ENCODE measurements around the gene MAP3K5.
A peak's percentile ranks its signal among the peaks of the same experiment; 100 is the strongest.

Gene MAP3K5

DNA sequence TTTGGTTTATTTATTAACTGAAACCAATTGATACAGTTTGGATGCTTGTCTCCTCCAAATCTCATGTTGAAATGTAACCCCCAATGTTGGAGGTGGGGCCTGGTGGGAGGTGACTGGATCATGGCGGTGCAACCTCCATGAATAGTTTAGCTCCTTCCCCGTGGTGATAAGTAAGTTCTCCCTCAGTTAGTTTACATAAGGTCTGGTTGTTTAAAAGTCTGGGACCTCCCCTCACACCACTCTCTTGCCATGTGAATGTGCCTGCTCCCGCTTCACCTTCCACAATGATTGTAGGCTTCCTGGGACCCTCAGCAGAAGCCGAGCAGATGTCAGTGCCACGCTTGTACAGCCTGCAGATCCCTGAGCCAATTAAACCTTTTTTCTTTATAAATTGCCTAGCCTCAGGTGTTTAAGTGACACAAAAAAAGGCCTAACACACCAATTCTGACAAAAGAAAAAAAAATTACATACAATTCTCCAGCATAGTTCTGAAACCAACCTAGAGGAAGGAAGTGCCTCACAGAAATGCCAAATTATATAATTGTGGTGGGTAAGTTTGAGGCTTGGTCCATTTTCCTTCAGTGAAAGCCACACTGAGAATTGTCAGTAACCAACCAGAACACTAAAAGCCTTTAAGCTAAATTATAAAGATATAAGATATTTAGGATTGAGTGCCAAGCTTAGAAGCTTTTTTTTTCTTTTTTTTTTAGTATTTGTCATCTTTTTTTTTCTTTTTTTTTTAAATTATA, 257.1 kb downstream of the MAP3K5 start:
- no peak for DNase-seq

DNA sequence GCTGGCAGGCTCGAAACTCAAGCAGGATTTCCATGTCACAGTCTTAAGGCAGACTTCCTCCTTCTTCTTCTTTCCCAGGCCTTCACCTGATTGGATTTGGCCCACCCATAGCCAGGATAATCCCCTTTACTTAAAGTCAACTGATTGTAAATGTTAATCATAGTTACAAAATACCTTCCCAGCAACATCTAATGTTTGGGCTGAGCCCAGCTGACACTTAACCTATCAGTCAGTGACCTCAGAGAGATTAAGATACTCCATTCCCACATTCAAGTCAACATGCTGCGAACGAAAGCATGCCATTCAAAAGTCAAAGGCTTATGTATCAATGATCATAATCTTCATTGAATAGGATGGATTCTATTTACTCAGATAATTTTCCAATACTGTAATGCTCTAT, 258.0 kb downstream of the MAP3K5 start:
- no peak for DNase-seq

DNA sequence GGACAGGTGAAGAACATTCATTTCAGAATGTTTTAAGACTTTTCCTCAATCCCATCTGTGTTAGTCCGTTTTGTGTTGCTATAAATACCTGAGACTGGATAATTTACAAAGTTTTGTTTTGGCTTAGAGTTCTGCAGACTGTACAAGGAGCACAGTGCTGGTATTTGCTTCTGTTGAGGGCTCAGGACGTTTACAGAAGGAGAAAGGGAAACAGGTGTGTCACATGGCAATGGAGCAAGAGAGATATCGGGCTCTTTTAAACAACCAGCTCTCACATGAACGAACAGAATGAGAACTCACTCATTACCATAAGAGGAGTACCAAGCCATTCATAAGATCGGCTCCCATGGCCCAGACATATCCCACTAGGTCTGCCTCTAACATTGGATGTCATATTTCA, 258.8 kb downstream of the MAP3K5 start:
- no peak for DNase-seq

DNA sequence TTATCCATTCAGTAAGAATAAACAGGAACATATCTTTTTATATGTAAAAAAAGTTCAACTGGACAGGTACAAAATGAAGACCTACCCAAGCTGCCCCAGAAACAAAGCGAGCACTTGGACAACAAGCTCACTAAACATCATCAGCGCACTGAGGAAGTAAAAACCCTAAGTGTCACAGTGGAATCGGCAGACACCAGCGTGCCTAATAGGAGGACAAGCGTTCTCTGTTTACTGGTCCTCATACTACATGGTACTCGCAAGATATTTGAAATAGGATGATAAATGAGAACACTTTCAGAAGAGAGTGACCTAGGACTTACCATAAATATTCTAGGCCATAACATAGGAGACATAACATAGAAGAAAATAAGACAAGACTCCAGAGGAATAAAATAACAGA, 260.2 kb downstream of the MAP3K5 start:
- no peak for DNase-seq

DNA sequence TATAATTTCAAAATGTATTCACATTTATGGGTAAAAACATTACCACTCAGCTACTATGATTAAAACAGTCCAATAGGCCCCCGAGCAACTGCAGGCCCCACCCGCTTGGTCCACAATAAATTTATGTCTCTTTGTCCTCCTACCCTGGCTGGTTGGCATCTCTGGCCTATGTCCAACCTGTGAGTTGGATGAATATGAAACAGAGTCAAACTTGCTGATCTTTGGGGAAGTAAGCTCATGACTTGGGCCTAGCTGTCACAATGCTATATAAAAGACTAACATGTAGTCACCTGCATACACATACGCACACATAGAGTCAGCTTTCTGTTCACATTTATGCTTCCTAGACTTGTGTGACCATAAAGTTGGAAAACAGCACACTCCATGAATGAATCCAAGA, 262.6 kb downstream of the MAP3K5 start:
- no peak for DNase-seq

DNA sequence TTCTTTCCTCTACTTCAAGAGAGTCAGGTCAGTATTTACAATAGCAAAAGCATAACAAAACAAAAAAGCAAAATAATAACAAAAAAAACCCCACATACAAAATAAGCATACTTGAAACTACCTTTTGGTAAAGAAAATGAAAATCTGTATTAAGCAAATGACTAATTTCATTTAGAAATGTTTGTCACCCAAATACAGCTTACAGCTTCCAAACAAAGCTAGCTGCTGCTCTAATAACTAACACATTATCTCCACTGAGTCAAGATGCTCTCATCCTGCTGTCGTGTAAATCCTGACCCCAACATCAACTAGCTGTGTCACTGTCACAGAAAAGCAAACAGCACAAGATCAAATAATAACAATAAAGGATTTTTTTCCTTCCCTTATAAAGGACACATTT, 263.8 kb downstream of the MAP3K5 start:
- no peak for DNase-seq

DNA sequence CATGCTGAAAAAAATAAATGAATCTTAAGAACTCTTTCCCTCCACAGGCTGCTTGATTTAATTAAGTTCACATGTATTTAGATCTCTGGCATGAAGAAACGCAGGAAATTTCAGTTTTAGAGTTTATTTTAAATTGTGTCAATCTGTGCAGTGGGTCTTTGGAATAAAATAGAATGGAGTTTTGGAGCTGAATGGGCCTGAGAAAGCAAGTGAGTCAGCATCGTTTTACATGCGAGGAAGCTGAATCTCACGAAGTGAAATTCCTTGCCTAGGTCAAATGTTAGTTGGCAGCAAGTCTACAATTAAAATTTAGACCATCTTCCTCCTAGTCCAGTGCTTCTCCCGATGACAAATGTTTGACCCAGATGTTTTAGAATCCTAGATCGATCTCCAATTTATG, 264.4 kb downstream of the MAP3K5 start:
- no peak for DNase-seq

DNA sequence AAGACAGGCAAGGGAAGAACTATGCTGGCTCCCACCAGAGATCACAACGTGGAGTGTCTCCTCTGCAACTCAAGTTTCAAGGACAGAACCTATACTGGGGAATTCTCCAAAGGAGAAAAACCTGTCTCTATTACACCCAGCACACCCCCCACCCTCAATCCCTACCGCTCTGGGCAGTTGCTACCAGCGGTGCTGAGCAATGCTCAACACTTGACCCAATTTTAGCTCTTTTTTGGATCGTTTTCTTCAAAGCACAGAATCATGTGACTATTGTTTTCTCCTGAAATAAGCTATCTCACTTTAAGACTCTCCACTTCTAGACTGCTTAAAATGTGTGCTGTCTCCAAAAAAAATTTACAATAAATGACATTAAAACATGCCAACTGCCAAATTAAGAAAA, 265.3 kb downstream of the MAP3K5 start:
- DNase-seq, result no peak

DNA sequence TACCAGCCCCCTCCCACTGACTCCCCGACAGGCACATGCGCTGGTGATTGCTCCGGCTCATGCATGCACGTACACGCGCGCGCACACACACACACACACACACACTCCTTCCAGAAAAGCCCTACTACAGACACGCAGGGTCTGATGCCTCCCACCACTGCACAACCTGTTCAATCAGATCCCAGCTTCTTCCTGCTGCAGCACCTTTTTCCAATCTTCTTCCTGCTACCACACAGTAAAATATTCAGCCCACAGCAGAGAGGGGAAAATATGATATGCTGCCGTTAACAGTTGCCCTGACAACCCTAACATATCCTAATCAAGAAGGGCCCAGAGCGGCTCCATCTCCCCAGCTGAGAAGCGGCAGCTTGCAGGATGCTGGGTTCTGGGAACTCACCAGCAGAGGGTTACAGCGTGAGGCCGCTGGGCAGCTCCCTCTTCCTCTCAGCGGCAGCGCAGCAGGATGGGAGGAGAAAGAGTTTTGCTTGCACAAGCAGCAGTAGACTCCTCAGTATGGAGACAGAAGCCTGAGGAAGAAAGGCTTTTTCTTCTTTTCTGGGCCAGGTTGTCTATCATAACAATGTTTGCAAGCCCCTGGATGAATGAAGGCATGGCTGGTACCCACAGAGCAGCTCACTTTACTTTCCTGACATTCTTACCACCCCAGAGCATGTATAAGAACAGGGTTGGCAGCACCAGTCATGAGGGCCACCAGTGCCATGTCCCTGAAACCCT, 265.9 kb downstream of the MAP3K5 start:
- peak; percentile 16 for DNase-seq

DNA sequence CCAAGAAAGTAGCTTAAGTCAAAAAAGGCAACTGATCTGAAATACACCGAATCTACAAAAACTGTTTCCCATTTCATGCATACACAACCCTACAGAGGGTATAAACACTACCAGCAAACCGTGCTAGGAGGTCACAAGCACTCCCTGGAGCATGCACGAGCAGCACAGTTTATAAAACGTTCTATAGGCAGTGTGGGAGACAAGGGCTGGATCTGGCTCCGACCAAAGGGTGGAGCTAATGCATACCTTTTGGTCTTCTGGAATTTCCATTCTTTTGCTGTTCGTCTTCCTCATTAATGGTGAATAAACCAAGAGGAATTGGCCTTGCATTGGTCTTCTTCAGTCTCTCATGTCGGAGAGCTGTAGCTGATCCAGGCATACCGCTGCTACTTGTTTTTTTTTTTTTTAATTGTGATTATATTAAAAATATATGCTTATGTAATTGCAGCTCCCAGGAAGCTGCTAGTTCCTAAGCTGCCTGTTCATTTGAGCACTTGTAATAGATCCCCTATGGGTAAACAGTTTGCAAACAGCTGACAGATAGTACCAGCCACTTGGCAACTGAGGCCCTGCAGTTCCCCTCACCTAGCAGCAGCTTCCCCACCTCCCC, 266.6 kb downstream of the MAP3K5 start:
- DNase-seq, result no peak

DNA sequence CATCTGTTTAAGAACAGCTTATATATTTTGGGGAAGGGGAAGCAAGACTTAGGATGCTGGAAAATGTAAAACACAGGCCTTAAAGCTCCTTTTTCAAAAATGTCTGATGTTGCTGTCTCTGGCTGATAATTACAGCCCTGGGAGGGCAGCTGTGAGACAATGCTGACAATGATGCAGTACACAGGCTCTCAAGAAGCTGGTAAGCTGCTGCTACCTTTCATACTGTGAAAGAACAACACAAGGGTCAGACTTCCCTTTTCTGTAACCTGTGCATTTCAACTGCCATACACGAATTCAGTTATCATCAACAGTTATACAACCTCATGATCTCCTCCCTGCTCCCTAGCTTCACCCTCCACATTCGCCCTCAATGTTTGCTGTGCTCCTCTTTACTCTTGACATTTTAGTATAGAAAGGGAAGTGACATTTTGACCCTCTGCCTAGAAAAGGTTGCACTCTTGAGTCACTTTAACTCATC, 267.3 kb downstream of the MAP3K5 start:
- DNase-seq, result no peak

DNA sequence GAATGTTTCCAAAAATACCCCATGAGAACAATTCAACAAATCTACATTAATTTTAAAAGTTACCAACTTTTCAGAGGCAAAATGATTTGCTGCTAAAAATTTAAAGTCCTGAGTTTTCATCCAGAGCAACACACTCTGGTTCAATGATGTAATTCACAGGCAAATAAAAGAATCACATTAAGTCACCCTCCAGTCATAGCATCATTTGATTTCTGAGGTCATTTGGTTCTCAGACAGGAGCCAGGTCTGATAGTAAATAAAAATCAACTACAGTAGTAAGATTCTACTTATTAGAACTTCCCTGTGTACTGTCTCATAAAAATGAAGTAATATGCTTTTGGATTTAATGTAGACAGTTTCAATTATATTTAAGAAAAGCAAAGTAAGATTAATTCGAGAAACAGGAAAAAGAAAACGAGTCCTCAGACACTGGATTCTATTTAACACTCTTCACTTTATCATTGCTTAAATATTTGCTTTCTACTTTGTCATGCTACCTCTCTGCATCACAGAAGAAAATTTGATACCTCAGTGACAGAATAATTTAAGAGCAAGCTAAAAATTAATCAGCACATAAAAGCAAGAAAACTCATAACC, 267.8 kb downstream of the MAP3K5 start:
- no peak for DNase-seq

DNA sequence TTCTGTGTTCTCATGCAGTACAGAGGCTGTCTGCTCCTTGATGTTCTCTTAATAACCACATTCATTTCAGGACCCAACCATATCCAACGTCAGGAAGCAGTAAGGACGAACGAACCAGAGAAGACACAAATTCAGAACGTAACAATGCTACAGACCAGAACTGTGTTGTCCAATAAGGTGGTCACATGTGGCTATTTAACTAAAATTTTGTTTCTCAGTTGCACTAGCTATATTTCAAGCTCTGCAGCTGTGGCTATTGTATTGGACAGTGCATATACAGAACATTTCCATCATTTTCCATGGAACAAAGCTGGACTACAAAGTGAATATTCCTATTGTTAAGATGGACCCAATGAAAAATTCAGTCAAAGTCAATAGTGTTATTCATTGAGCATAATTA, 269.1 kb downstream of the MAP3K5 start:
- no peak for DNase-seq

DNA sequence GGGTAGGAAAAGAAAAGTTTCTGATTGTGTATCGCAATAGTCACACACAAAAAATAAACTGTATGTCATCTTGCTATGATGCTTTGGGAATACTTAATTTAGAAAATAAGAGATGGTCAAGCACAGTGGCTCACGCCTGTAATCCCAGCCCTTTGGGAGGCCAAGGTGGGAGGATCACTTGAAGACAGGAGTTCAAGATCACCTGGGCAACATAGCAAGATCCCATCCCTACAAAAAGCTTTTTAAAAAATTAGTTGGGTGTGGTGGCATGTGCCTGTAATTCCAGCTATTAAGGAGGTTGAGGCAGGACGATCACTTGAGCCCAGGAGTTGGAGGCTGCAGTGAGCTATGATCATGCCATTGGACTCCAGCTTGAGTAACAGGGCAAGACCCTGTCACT, 269.6 kb downstream of the MAP3K5 start:
- DNase-seq, result no peak

DNA sequence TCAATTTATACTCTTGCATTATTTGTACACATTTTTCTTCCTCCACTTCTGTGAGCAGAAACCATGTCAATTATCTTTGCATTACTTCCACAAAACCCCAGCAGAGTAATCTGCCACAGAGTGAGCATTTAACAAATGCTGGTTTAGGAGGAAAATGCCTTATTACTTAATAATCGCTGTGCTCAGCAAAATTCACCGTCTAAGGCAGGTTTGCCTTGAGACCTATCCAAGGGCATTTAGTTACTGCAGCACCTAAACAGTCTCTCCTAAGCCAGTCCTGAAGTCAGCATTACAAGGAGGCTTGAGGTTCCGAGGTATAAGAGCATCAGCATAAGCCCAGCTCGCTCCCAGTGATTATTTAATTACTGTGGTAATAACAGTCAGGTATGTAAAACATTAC, 270.4 kb downstream of the MAP3K5 start:
- no peak for DNase-seq

DNA sequence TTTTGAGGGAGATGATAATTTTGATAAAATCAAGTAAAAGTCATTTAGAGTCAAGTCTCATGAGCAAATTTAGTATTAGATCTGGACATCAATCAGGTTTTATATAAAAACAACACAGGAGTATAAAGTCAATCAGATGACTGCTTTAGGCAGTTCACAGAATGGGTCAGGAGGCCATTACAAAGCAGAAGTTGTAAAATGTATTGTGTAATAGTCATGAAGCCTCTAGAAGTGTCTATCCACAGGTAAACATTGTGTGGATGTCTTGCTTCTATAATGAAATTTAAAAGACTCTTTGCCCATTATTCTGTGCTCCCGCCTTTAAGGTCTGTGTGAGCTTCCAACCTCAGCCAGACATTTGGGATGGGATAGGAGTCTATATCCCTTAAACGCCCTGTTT, 270.9 kb downstream of the MAP3K5 start:
- no peak for DNase-seq

DNA sequence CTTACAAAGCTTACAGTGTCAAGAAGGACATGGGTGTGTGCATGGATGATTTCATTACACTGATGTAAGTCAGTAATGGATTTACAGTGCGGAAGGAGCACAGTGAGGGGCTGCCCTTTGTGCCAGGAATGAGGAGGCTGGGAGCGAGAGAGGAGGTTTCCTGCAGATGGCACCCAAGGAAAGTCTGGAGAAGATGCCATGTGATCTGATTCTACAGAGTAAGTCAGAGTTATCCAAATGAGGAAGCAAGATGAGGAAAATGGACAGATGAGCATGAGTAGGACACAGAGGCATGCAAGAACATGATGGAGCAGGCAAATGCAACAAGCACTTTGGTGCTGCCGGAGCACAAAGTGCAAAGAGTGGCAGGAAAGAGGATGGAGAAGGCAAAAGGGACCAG, 271.8 kb downstream of the MAP3K5 start:
- DNase-seq, result no peak

DNA sequence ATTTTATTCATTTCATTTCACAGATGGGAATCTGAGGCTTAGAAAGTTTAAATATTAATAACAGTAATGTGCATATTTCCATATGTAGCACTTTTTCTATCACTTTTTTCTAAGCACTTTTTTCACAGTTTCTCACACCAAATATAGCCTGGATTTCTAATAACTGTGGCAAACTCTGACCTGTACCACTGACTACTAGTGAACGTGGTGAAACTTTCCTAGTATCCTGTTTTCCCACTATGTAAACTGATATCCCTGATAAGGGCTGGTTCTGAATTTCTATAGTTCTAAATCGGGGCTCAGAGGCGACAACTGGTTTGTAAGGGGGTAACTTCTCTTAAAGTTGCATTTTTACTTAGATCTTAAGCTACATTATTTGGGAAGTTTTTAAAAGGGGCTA, 274.7 kb downstream of the MAP3K5 start:
- DNase-seq, result no peak

DNA sequence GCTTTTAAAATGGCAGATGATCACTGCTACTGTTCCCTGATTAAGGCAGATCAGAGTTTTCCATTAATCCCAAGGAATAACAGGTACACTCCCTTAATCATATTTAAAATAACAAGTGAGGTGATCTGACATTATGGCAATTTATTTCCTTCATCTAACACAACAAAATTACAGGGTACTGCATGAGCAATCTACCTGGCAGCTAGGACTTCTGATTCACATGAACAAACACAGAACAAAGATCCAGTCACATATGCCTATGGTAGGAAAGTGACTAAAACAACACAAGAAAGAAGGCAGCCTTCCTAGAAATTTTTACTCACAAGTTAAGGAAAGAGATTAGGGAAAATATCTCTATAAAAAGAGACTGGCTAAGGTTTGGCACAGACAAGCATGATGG, 275.3 kb downstream of the MAP3K5 start:
- DNase-seq, result no peak

DNA sequence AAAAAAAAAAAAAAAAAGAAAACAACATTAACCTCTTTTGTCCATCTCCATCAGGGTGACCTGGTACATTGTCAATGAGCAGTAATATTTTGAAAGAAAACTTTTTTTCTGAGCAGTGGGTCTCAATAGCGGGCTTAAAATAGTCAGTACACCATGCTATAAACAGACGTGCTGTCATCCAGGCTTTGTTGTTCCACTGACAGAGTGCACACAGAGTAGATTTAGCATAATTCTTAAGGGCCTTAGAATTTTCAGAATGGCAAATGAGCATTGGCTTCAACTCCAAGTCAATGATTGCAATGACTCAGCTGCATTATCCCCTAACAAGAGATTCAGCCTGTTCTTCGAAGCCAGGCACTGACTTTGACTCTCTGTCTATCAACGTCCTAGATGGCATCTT, 277.7 kb downstream of the MAP3K5 start:
- DNase-seq, result no peak

DNA sequence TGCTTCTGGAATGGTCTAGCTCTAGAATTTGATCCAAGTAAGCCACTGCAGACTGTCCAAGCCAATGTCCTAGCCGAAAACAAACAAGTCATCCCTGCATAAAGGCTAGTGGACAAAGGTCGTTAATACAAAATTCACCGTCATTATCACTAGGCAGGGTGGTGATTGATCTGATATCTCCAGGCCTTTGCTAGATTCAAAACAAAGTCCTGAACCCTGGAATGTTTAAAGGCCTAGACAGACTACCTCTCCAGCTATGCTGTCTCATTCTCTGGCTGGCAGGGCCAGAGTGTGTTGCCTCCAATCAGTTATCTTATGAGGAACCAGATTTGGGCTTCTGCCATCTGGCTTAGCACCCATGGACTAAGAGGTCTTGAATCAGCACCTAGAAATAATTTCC, 280.4 kb downstream of the MAP3K5 start:
- no peak for DNase-seq

DNA sequence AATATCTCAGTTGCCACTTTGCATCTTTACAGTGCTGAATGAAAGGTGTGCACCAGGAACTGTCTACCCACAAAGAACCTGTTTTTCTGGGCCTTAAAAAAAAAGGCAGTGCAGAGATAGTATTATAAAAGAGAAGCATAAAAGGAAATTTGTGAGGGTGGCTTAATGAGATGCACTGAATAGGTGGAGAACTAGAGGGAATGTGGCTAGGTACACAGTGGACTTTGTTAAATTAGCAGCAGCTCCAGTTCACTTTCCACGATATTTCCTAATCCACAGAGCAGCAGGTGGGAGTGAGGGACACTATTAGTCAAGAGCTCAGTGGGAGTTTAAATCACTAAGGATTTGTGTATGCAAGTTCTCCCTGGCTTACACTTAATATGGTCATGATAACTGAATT, 280.9 kb downstream of the MAP3K5 start:
- DNase-seq, result no peak

DNA sequence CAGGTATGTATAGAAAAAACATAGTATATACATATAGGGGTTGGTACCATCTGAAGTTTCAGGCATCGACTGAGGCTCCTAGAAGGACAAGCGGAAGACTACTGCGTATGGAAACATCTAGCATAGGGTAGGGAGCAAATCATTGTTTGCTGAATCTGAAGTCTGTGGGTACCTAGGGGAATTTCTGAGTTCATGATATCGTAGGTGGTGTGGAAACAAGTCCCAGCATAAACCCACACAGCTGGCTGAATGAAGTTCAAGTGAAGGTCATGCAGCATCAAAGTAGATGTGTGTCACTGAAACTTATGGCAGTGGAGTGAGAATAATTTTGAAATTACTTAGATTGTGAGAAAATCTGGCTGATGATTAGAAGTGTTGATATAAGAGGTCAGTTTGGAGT, 281.5 kb downstream of the MAP3K5 start:
- no peak for DNase-seq

DNA sequence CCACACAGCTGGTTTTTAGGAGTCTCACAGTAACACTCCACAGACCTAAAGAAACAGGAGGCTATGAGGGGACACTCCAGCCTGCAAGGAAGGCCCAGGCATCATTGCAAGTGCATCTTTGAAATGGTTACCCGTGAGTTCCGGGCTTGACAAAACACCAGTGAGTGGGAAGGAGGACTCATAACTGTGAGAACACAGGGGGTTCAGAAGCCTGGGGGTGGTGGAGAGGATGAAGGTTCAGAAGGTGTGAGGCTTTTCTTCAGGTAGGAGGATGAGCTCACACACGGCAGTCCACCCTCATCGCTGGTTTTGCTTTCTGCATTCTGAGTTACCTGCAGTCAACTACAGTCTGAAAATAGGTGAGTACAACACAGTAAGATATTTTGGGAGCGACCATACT, 282.0 kb downstream of the MAP3K5 start:
- DNase-seq, result no peak

Data from CD4-positive, alpha-beta T cell treated with Interferon gamma for 1 hour (primary cell).